NCI-H345 treated with DMSO at 0.1 percent for 48 hours (cell line): Measurements from ENCODE around the gene TBC1D22A.

Source experiments
- DNase-seq: peaks from one replicate; lab custom pipeline; 2025; ENCODE audit not compliant: unreplicated experiment; lab: John Stamatoyannopoulos, UW

The TBC1D22A gene

DNA sequence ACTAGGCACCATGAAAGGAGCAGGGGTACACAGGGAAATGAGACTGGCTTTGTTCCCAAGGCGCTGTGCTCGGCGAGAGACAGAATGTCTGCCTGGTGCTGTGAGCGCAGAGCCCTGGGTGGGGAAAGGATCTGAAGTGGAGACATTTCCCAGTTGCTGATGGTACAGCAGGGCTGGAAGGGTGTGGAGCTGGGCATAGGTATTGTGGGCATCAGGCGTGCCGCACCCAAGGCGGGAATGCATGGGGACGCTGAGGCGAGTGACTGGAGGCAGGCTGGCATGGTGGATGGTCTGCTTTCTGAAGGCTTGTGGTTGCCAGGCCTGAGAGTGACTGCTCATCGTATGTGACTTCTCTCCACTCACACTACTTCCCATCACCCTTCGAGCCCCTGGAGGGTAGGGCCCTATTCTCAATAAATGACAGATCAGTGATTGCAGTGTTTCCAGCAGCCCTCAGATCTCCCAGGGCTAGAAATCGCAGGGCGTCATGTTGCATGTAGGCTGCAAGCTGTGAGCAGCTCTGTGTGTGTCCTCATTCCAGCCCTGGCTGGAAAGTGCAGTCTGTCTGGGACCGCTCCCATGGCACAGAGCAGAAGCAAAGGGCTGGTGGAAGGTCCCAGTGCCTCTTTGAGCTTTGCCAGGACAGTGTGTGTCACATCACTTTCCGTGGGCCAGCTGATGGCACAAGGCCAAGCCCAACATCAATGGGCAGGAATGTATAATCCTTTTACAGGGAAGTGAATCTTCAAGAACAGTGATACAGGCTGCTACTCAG is 67.7 kb downstream of the TBC1D22A start:
- no peak for DNase-seq

DNA sequence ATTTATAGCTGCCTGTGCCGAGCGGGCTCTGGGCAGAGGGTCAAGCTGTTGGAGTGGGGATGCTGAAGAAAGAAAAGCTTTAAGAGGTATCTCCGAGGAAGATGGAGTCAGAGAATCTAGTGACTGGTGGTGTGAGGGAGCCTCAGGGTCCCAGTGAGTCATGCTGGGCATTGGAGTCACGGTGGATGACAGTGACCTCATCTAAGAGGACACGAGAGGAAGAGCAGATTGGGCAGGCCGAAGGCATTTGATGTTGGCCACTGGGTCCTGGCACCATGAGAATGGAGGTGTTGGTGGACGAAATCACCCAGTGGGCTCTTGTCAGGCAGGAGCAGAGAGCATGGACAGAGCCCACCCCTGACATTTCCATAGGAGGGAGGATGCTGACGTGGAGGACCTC is 68.4 kb downstream of the TBC1D22A start:
- DNase-seq: no peak

DNA sequence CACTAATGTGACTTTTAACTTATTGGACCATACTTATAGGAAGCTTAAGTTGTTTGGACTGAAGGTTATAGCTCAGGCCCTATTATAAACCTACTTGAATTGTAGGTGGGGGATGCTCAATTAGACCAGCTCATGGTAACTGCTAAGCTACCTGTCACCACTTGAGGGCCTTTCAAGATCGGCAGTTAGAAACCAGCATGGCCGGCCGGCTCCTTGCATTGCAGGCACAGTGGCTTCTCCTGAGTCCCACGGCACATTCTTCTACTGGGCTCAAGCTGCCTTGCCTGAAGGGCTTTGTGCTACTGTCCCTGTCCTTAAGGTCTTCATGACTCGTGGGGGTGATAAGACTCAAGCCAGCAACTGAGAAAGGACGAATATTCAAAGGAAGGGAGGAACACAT is 70.8 kb downstream of the TBC1D22A start:
- no peak for DNase-seq

DNA sequence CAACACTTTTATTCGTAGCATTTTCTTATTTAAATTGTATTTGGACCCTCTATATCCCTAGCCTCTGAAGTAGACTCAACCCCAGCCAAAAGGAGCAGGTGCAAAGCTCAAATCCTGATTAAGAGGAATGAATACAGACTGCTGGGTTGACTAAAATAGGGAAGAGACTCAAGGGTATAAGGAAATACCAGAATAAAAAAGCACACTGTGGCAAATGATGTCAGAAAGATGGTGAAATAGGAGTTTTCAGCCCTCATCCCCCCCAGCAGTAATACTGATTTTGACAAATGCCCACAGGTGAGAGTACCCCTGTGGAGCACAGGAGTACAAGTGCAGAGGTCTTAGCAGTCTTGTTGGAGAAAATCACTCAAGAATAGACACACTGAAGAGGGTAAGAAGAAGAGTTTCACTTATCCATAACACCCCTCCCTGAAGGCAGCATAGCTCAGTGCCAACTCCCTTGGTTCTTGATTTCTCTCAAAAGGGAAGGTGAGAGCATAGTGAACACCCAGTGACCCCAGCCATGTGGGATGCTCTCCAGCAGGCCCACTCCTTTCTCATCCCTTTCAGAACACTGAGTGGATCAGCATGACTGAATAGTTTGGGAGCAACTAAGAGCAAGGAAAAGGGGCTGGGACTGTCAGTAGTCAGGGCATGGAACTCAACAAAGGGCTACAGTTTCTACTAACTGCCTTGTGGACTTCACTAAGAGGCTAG is 71.7 kb downstream of the TBC1D22A start:
- no peak for DNase-seq

DNA sequence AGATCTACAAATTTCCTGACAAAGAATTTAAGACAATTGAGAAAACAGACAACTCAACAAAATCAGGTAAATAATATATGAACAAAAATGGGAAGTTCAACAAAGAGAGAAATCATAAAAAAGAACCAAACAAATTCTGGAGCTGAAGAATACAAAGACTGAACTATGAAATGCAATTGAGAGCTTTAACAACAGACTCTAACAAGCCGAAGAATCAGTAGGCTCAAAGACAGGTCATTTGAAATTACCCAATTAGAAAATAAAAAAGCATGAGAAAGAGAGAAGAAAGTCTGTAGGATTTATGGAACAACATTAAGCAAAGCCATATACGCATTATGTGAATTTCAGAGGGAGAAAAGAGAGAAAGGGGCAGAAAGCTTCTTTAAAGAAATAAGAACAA is 72.8 kb downstream of the TBC1D22A start:
- no peak for DNase-seq

DNA sequence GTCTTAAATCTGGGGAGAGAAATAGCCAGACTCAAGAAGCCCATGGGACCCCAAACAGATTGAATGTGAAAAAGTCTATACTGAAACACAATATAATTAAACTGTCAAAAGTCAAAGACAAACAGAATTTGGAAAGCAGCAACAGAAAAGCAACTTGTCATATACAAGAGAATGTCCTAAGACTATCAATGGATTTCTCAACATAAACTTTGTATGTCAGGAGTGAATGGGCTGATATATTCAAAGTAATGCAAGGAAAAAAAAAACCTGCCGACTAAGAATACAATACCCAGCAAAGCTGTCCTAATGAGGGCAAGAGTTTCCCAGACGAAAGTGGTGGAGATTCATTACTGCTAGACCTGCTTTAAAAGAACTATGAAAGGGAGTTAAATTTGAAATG is 73.2 kb downstream of the TBC1D22A start:
- no peak for DNase-seq

DNA sequence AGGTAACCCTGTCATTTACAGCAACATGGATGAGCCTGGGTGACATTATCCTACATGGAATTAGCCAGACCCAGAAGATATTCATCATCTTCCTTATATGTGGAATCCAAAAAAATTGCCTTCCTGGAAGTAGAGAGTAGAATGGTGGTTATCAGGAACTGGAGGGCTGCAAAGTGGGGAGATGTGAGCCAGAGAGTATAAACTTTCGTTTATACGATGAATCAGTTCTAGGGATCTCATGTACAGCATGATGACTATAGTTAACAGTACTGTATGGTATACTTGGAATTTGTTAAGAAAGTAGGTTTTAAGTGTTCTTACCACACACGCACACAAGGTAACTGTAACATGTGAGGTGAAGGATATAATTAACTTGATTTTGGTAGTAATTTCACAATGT is 79.1 kb downstream of the TBC1D22A start:
- DNase-seq: no peak

DNA sequence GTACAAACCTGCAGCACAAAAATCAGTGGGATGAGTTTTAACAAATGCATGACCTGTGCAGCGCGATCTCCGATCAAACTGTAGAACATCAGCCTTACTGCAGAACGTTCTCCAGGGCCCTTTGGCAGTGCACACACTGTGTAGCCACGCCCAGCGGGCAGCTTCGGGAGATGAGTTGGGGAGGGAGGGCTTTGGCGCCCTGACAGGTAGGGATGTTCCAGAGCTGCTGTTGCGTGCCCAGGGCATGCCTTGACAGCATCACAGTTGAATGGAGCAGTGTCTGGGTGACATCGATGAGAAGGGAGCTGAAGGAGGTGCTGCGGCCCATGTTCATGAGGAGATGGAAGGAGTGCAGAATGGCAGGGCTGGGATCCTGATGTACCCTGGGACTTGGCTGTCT is 80.2 kb downstream of the TBC1D22A start:
- peak; percentile 45 for DNase-seq

DNA sequence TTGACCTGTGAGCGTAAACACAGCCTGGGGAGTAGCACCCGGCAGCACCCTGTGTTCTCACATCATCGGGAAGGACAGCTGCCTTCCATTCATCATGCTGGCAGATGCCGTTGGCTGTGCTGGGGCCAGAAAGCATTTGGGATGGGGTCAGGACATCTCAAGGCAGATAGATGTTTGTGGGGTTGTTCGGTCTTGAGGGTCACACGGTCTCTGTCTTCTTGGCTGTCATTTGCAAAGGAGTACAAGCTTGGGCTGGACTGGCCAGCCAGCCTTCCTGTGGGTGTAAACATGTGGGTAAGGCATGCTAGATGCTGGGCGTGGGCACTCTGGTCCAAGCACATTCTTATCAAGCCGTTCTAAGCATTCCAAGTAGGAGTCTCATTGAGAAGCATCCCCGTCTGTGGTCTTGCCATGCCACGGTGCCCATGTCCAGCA is 81.4 kb downstream of the TBC1D22A start:
- DNase-seq: no peak

DNA sequence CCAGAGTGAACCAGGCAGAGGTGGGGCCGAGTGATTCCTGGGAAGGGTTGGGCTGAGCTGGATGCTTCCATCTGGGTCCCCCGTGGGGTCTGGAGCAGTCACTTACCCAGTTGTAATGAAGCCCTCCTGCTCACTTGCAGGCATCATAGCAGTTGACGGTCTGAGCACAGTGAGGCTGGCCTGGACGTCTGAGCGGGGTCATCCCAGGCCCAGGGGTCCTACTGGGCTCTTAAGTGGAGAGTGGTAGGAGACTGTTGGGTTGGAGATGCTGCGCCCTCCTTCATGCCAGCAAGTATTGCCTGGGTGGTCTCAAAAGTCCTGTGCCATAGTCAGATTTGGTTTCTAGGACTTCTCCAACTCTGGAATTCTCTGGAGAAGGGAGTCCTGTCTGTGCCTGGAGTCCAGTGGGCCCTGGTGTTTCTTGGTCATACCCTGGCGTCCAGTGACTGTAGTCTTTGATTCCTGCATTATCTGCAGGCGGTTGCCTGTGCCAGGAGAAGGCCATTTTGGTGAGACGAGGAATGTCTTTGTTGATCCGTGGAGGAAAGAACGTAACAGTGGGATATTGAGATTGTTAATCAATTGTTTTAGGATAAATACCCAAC is 82.3 kb downstream of the TBC1D22A start:
- no peak for DNase-seq

DNA sequence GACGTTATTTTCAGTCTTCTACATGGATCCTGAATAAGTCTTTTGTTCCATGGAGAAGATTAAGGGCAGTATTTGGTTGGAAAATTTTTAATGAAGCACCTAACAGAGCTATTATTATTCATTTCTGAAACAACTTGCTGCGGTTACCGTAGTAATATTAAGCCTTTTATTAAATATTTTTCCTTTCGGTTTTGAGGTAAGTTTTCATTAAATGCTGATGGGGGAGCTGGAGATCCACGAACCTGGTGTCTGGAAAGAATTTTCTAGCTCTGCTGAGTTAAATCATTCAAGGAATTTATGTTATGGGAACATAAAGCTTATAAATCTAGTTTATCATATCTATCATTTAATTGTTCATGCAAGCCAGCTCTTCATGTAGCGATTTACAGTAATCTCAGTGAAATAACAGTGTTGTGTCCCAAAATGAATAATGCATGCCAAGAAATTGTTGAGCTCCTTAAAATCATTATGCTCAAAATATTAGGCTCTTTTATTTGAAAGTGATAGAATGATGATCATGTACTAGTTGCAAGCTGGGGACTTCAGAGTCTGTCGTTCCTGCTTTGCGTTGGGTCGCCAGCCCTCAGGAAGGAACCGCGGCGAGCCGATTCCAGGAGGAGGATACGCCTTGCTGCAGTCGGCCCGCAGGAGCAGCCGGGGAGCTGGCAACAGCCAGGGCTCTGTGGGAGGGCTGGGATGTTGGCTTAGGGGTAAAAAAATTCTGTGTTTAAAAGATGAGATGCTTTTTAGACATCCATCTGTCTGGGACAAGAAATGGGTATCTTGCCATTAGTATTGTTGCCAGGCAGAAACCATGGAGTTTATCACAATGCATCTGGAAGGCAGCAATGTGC is 83.1 kb downstream of the TBC1D22A start:
- no peak for DNase-seq

DNA sequence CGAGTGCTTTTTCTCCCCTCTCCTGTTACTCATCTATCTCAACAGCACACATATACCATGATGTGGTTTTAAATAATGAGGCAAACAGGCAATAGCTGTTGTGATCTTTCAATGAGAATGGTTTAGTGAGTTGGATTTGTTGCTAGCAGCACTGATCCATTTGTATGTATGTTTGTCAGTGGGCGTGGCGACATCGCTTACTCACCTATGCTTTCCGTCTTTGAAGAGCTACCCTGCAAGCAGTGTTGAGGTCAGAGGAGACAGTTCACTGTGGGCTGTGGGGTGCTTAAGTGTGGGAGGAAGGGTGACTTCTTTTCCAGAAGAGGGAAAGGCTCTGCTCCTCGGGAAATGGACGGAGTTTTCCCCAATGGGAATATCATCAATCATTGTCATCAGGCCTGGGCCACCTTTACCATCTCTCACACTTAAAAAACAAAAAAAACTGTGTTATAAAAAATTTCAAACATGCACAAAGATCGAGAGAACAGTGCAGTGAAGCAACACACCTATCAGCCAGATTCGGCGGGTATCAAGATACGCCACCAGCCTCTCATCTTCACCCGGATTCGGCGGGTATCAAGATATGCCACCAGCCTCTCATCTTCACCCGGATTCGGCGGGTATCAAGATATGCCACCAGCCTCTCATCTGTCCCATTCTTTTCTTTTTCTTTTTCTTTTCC is 83.8 kb downstream of the TBC1D22A start:
- DNase-seq: no peak

DNA sequence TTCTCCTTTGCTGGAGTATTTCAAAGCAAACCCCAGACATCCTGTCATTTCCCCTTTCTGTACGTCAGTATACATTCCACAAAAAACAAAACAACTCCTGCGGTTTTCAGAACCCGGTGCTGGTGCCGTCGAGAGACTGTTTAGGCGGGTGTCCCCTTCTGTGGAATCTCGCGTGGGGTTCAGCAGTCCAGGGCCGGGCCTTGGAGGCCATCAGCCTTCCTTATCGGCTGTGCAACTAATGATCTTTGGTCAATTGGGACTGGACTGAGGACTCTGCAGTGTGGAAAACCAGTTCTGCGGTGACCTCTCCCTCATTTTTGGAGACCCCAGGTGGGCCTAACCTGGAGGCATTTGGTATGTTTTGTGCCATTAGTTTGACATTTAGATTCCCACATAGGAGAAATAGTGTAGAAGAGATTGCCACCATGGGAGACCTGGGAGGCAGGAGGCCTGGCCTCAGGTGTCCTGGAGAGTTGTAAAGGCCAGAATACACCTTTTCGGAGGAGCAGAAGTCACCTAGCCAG is 84.4 kb downstream of the TBC1D22A start:
- DNase-seq: no peak

DNA sequence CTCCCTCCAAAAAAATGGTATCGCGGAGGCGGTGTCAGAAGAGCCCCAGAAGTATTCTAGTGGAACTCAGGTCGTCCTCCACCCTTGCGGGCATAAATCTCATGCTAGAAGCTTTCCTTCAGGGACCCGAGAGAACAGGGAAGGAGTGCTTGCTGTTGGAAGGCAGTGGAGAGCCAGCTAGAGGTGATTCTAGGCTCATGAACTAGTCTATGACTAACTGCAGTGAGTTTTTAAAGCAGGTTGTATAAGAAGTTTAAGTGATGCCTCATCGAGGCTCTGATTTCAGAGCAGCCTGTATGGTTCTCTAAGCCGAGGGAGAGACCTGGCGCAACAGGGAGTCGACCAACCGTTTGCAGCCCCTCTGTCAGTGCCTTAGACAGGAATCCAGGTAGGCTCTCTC is 85.7 kb downstream of the TBC1D22A start:
- no peak for DNase-seq

DNA sequence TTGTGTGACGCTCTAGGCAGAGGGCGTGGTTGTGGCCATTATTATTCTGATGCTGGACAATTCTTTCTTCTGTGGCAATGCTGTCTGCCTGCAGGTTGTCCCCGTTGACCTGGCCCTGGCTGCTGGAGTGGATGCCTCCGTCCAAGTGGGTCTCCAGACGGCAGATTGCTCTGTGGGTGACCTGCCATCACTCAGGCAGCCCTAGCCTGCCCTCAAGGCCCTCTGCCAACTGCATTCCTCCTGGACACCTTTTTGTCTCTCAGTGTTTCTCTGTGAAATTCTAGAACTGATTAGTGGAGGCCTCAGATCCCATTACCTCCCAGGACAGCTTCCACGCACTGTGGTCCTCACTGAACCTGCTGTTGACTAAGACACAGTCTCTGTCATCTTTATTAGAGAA is 86.7 kb downstream of the TBC1D22A start:
- DNase-seq: no peak

DNA sequence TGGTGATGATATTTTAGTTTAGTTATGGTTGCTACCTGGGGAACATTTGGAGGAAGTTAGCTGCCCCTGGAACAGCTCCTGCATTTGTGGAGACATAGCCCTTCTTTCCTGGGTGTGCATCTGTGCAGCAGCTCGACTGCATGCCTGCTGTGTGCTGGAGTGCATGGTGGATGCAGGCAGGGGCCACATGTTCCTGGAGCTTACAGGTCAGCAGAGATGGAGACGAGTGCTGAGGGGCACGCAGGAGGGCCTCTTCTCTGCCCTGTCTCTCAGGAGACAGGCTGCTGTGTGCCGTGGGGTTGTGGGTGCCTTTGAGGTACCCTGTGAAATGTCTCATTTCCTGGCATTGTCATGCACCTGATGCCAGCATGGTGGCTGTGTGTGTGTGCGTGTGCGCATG is 87.5 kb downstream of the TBC1D22A start:
- DNase-seq: no peak

DNA sequence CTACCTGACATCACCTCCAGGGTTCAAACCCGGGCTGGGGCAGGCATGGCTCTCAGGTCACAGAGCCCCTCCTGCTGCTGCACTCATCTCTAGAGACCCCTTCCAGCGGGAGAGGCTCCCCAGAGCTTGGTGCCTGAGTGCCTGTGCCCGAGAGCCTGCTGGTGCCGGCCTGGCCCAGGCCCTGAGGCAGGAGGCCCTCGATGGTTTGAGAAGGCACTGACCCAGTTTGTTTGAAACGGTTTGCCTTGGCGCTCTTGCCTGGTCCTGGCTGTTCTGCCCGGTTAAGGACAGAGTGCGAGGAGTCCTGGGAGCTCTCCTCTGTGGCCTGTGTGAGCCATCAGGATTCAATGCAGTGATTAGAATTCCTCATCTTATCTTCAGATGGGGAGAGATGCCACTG is 88.9 kb downstream of the TBC1D22A start:
- no peak for DNase-seq

DNA sequence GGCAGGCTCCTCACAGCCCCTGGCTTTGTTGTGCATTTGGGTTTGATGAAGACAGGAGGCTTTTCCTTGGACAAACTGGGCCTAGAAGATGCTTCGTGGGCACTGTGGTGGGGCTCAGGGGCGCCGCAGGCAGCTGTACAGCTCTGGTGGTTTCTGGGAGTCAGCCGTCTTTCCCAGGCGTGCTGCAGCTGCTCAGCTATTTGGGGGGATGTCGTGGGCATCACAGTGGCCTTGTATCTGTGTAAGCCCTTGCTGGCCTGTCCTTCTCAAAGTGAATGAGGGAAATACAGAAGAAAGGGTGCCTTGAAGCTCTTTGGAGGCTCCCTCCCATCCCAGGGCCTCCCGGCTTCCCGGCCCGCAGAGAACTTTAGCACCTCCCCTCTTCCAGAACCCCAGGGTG is 89.5 kb downstream of the TBC1D22A start:
- DNase-seq: no peak

DNA sequence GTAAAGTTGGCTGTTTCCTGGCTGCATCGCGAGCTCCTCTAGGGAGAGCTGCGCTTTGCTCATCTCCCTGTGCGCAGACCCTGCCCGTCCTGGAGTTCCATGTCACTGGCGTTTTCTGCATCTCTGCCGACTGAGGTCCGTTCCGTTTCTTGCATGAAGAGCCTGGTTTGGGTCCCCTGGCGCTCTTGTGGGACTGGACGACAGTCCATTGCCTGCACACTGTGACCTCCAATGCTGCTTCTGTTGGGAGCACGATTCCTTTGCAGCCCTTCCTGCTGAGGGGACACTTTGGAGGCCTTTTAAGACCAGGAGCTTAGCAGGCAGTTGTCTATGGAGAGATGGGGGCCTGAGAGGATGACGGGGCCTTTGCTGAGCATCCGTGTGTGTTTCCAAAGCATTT is 90.3 kb downstream of the TBC1D22A start:
- DNase-seq: no peak

DNA sequence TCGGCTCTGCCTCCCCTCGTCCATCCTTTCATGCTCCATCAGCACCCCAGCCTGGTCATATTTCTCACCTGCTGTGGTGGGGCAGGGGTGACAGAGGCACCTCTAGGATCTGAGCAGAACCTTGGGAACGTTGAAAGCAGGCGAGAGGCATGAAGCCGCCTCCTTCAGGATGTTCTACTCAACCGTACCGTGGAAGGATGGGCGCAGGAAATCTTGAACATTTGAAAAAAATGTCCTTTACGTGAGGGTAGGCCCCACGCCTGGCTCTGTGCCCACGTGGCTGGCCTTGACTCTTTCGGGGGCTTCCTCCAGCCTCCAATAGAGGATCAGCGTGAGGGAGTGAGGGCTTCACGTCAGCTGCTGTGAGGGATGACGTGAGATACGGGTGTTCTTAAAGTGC is 90.7 kb downstream of the TBC1D22A start:
- DNase-seq: no peak
